Measurements from ENCODE around the gene FYCO1.

The FYCO1 gene

GRCh38 chr3:46010519-46011113, 15.0 kb upstream of the FYCO1 start:
- H3K27me3 ChIP-seq (ENCODE audit: insufficient read depth, low read length, poor library complexity) = no peaks in the 10 kb centered on the region
- no peaks in the 10 kb centered on the region for H3K36me3 ChIP-seq (ENCODE audit: insufficient read depth, low read length)
- no peak for TF ChIP-seq EZH2 (IDR thresholded peaks at IDR 0.05; ENCODE audit: borderline replicate concordance, low read depth, low read length, severe bottlenecking)
- TF ChIP-seq CTCF (IDR thresholded peaks at IDR 0.05; ENCODE audit: borderline replicate concordance, extremely low read depth, low read length, poor library complexity, severe bottlenecking) = no peak
- no peaks in the 10 kb centered on the region for H3K79me2 ChIP-seq (ENCODE audit: insufficient read depth, low read length)
- no peak for DNase-seq
- H2AFZ ChIP-seq (ENCODE audit: low read depth, low read length) = no peak overlapping the region
- H3K27ac ChIP-seq (ENCODE audit: low read length) = no peak overlapping the region
- H4K20me1 ChIP-seq (ENCODE audit: insufficient read depth, low read length) = no peaks in the 10 kb centered on the region
- H3K4me3 ChIP-seq (ENCODE audit: low read depth in 1 of 2, low read length in 2 of 2) = no peak overlapping the region
- H3K4me2 ChIP-seq (ENCODE audit: insufficient read depth, low read length) = no peak overlapping the region
- no peak for ATAC-seq (ENCODE audit: insufficient read depth, low read depth)
- no peaks in the 10 kb centered on the region for H3K4me1 ChIP-seq (ENCODE audit: insufficient read depth, low read length)
- H3K9me3 ChIP-seq (ENCODE audit: insufficient read depth, low read length, severe bottlenecking) = no peaks in the 10 kb centered on the region
- H3K9ac ChIP-seq (ENCODE audit: low read depth, low read length) = no peak overlapping the region

- H3K9ac ChIP-seq (ENCODE audit: low read depth, low read length) = no peak overlapping the region
- no peaks in the 10 kb centered on the region for H3K27me3 ChIP-seq (ENCODE audit: insufficient read depth, low read length, poor library complexity)
- no peak overlapping the region for H3K4me2 ChIP-seq (ENCODE audit: insufficient read depth, low read length)
- H3K79me2 ChIP-seq (ENCODE audit: insufficient read depth, low read length) = no peaks in the 10 kb centered on the region
- H2AFZ ChIP-seq (ENCODE audit: low read depth, low read length) = no peak overlapping the region
- ATAC-seq (ENCODE audit: insufficient read depth, low read depth) (no peak), DNase-seq (no peak)
- H3K27ac ChIP-seq (ENCODE audit: low read length) = no peak overlapping the region
- no peaks in the 10 kb centered on the region for H3K9me3 ChIP-seq (ENCODE audit: insufficient read depth, low read length, severe bottlenecking)
- H3K4me3 ChIP-seq (ENCODE audit: low read depth in 1 of 2, low read length in 2 of 2) = no peak overlapping the region
- TF ChIP-seq EZH2 (IDR thresholded peaks at IDR 0.05; ENCODE audit: borderline replicate concordance, low read depth, low read length, severe bottlenecking) (no peak), CTCF (IDR thresholded peaks at IDR 0.05; ENCODE audit: borderline replicate concordance, extremely low read depth, low read length, poor library complexity, severe bottlenecking) (no peak)
- H4K20me1 ChIP-seq (ENCODE audit: insufficient read depth, low read length) = no peaks in the 10 kb centered on the region
- H3K4me1 ChIP-seq (ENCODE audit: insufficient read depth, low read length) = no peaks in the 10 kb centered on the region
- no peaks in the 10 kb centered on the region for H3K36me3 ChIP-seq (ENCODE audit: insufficient read depth, low read length)
Measured at GRCh38 chr3:46008058-46008457, 12.4 kb upstream of the FYCO1 start.

GRCh38 chr3:46007280-46007679, 11.7 kb upstream of the FYCO1 start:
- ATAC-seq (ENCODE audit: insufficient read depth, low read depth) = no peak
- no peaks in the 10 kb centered on the region for H3K4me1 ChIP-seq (ENCODE audit: insufficient read depth, low read length)

More at GRCh38 chr3:46007280-46007679, 11.7 kb upstream of the FYCO1 start:
- Histone ChIP-seq H3K27ac (ENCODE audit: low read length) (no peak overlapping the region), H3K9me3 (ENCODE audit: insufficient read depth, low read length, severe bottlenecking) (no peaks in the 10 kb centered on the region), H3K36me3 (ENCODE audit: insufficient read depth, low read length) (no peaks in the 10 kb centered on the region), H3K27me3 (ENCODE audit: insufficient read depth, low read length, poor library complexity) (no peaks in the 10 kb centered on the region), H4K20me1 (ENCODE audit: insufficient read depth, low read length) (no peaks in the 10 kb centered on the region), H2AFZ (ENCODE audit: low read depth, low read length) (no peak overlapping the region), H3K4me3 (ENCODE audit: low read depth in 1 of 2, low read length in 2 of 2) (no peak overlapping the region), H3K79me2 (ENCODE audit: insufficient read depth, low read length) (no peaks in the 10 kb centered on the region), H3K4me2 (ENCODE audit: insufficient read depth, low read length) (no peak overlapping the region), H3K9ac (ENCODE audit: low read depth, low read length) (no peak overlapping the region)
- no peak for TF ChIP-seq EZH2 (IDR thresholded peaks at IDR 0.05; ENCODE audit: borderline replicate concordance, low read depth, low read length, severe bottlenecking)
- no peak for TF ChIP-seq CTCF (IDR thresholded peaks at IDR 0.05; ENCODE audit: borderline replicate concordance, extremely low read depth, low read length, poor library complexity, severe bottlenecking)
- no peak for DNase-seq

Measured in DND-41 (cell line).